Transverse colon (tissue), 4 donors: ENCODE results near the gene SREK1. TPM values are rescaled to one million over a fixed set of nuclear protein-coding genes. Genes with fewer than 3 reads are reported as not detected.

Experiments
- DNase-seq: peaks from one replicate; pipeline ENCODE4 v3.0.0-alpha.2; 2019
- H3K27ac ChIP-seq, 4 donors: fragments of 200-600 bp; sonication (generic); 2 replicates each; pipeline ENCODE4 v1.5.1; 2016 to 2018; ENCODE audit warnings: inconsistent platforms in 4 of 4
- H3K27me3 ChIP-seq: fragments of 200-600 bp; sonication (generic); 2 replicates; pipeline ENCODE4 v1.5.1; 2017; ENCODE audit warnings: inconsistent platforms
- H3K36me3 ChIP-seq, 4 donors: fragments of 200-600 bp; sonication (generic); 2 replicates each; pipeline ENCODE4 v1.5.1; 2017 to 2019; ENCODE audit warnings: inconsistent platforms in 4 of 4
- H3K4me1 ChIP-seq, 4 donors: fragments of 200-600 bp; sonication (generic); 2 replicates each; pipeline ENCODE4 v1.5.1; 2017 to 2020; ENCODE audit warnings: inconsistent platforms in 4 of 4
- H3K4me3 ChIP-seq, 4 donors: fragments of 200-600 bp; sonication (generic); 1 replicate in 1 of 4; 2 replicates in 3 of 4; pipeline versions ENCODE4 v1.5.1 to v1.6.1; 2017 to 2019; ENCODE audit warnings: inconsistent platforms in 4 of 4
- H3K9me3 ChIP-seq, 2 donors: fragments of 200-600 bp; sonication (generic); 2 replicates each; pipeline ENCODE4 v1.5.1; 2017 to 2019; ENCODE audit warnings: inconsistent platforms in 2 of 2
- EP300 ChIP-seq: sonication (generic); formaldehyde crosslinking; IDR thresholded peaks from one replicate; pipeline ENCODE4 v1.6.1; 2017; ENCODE audit warnings: antibody characterized with exemption, low read depth
- POLR2A ChIP-seq: fragments of 450-650 bp; IDR thresholded peaks from one replicate; pipeline ENCODE4 v1.6.1; 2016; ENCODE audit warnings: antibody characterized with exemption, mild to moderate bottlenecking, moderate library complexity
- POLR2AphosphoS5 ChIP-seq, 3 donors: sonication (generic); formaldehyde crosslinking; IDR thresholded peaks; one replicate each; pipeline ENCODE4 v1.6.1; 2016; ENCODE audit warnings: antibody characterized with exemption in 3 of 3
- WGBS, 2 donors: methylation state at CpG; one replicate each; pipeline ENCODE4 v1.1.5; 2018; ENCODE audit warnings: low coverage in 1 of 2; 5-methylcytosine and 5-hydroxymethylcytosine counted together
- in situ Hi-C, 4 donors: fragments of 200-750 bp; cut with MboI; loops; one replicate each; pipeline versions ENCODE4 v1.15.0 to v1.15.1; 2017; ENCODE audit warnings: low sequenced_read_pairs in 3 of 4, low pct_ligation_motif_present in 1 of 4, low pct_unique_long_range_greater_than_20kb in 1 of 4
- intact Hi-C: fragments of 100-400 bp; cut with DNase I; formaldehyde crosslinking; loops from one replicate; pipeline ENCODE4 v1.15.1; 2023; ENCODE audit warnings: low total_unique reads
- total RNA-seq, 4 donors: library from RNA; depleted of rRNA; stranded (reverse); fragments of >200 nt; gene quantifications; one replicate each; pipeline ENCODE4 v1.1.0, GENCODE V29; 2016
- TF ChIP-seq, protein P1 (sequence below), 5 experiments: fragments of 200-600 bp in 3 of 5; fragments of 450-650 bp in 2 of 5; sonication (generic) in 3 of 5; IDR thresholded peaks; 1 replicate in 2 of 5; 2 replicates in 3 of 5; pipeline ENCODE4 v1.5.1; 2016 to 2017; ENCODE audit warnings: antibody characterized with exemption in 5 of 5, inconsistent platforms in 3 of 5, mild to moderate bottlenecking in 2 of 5, moderate library complexity in 1 of 5

SREK1 gene, protein sequence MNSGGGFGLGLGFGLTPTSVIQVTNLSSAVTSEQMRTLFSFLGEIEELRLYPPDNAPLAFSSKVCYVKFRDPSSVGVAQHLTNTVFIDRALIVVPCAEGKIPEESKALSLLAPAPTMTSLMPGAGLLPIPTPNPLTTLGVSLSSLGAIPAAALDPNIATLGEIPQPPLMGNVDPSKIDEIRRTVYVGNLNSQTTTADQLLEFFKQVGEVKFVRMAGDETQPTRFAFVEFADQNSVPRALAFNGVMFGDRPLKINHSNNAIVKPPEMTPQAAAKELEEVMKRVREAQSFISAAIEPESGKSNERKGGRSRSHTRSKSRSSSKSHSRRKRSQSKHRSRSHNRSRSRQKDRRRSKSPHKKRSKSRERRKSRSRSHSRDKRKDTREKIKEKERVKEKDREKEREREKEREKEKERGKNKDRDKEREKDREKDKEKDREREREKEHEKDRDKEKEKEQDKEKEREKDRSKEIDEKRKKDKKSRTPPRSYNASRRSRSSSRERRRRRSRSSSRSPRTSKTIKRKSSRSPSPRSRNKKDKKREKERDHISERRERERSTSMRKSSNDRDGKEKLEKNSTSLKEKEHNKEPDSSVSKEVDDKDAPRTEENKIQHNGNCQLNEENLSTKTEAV
- 100 to 1,000 TPM in 3 of 4 donors, 10 to 100 TPM in 1; 81.6 to 152 (median 129) TPM for total RNA-seq

DNA sequence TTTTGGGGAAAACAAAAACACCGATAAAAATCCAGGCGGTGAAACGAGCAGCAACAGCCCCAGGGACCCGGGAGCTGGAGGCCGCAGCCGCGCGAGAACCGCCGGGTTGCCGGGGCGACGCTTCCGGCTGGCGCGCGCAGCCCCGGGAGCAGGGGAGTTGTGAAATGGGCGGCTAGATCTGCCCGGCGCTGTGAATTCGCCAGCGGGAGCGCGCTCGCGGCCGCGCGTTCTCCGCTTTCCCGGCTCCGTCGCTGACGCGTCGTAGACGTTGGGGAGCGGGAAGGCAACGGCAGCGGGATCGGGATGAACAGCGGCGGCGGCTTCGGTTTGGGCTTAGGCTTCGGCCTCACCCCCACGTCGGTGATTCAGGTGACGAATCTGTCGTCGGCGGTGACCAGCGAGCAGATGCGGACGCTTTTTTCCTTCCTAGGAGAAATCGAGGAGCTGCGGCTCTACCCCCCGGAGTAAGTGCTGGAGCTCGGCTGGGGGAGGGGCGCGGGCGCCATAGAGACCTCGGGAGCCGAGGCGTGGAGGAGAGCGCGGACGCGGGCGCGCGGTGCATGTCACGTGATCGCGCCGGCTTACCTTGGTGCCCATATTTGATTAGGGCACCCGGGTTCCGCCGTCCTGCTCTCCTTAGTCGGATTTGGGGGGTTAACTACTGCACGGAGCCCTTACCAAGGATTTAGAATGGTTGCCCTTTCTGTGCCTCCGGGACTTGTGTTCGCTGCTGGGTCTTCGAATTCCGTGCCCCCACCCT is at the start of gene SREK1:
TSS of gene SREK1 (plus strand) at position 227 of the 760 bp plus-strand sequence. CDS start at position 304, 77 bp downstream.
- no peaks in the 10 kb centered on the region for H3K9me3 ChIP-seq
- no peaks in the 10 kb centered on the region for H3K36me3 ChIP-seq
- peak; percentile 93 for DNase-seq
- 0% methylated on average over 40 of the region's 86 CpGs; no CpG with 5 or more reads in 1 of the 2 donors for WGBS, 2 donors
- peak within 1 kb of the TSS; percentile 63 to 84 (median 74) for H3K4me3 ChIP-seq
- in situ Hi-C loops = loop anchor here in 2 of 4 donors (10.0 to 25.0 kb wide), 2 partner anchors 219 to 407 kb away; partner anchors contain the start of gene ERBIN (in 2 of the 2)
- H3K27ac ChIP-seq = peak within 1 kb of the TSS; percentile 97 to 99 (median 99)
- TF ChIP-seq POLR2AphosphoS5 (IDR thresholded peaks at IDR 0.05) = peak; percentile 61 to 94 (median 93)
- TF ChIP-seq, protein P1, sequence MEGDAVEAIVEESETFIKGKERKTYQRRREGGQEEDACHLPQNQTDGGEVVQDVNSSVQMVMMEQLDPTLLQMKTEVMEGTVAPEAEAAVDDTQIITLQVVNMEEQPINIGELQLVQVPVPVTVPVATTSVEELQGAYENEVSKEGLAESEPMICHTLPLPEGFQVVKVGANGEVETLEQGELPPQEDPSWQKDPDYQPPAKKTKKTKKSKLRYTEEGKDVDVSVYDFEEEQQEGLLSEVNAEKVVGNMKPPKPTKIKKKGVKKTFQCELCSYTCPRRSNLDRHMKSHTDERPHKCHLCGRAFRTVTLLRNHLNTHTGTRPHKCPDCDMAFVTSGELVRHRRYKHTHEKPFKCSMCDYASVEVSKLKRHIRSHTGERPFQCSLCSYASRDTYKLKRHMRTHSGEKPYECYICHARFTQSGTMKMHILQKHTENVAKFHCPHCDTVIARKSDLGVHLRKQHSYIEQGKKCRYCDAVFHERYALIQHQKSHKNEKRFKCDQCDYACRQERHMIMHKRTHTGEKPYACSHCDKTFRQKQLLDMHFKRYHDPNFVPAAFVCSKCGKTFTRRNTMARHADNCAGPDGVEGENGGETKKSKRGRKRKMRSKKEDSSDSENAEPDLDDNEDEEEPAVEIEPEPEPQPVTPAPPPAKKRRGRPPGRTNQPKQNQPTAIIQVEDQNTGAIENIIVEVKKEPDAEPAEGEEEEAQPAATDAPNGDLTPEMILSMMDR (IDR thresholded peaks at IDR 0.05) = peak in 1 of 5 experiments; percentile 12
- TF ChIP-seq EP300 = no peak
- TF ChIP-seq POLR2A = peak; percentile 94
- H3K4me1 ChIP-seq = peaks cover 17 to 35% (median 28%) of the 10 kb centered on the region in 4 donors
- H3K27me3 ChIP-seq = no peaks in the 10 kb centered on the region
- intact Hi-C loops = loop anchor here (10.0 kb wide), 1 partner anchor 219 kb away; the partner anchor contains the start of gene ERBIN

DNA sequence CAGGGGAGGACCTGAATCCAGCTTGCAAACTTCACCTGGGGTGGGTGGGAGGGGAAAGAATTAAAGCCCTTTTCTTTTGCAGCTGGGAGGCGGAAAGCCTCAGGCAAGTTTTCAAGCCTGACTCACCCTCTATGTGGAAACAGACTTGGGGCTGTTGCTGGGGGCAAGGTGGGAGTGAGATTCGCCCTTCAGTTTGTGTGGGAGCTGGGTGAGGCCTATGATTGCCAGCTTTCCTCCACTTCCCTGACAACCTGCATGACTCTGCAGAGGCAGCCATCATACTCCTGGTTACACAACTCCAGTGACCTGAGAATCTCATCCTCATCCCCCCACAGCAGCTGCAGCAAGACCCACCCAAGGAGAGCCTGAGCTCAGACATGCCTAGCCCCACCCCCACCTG is 43.2 kb upstream of the SREK1 start:
- no peak for TF ChIP-seq EP300
- TF ChIP-seq POLR2AphosphoS5 (IDR thresholded peaks at IDR 0.05) = no peak
- no peak for TF ChIP-seq POLR2A
- TF ChIP-seq, protein P1 (IDR thresholded peaks at IDR 0.05) = no peak
- 100% methylated on average over 2 of the region's 2 CpGs; no CpG with 5 or more reads in 1 of the 2 donors for WGBS, 2 donors

DNA sequence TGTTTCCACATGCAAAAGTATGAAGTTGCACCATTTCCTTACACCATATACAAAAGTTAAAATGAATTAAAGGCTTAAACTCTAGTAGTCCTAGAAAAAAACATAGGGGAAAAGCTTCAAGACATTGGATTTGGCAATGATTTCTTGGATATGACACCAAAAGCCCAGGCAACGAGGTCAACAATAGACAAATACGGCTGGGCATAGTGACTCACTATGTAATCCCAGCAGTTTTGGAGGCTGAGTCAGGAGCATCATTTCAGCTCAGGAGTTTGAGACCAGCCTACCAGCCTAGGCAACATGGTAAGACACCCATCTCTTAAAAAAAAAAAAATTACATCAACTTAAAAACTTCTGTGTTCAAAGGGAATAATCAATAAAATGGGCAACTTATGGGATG is 30.9 kb upstream of the SREK1 start:
- H3K27ac ChIP-seq = no peak overlapping the region
- DNase-seq = no peak
- intact Hi-C loops = no loop called here
- peaks cover 26 to 32% of the 10 kb centered on the region in 2 donors for H3K9me3 ChIP-seq
- H3K4me1 ChIP-seq = no peaks in the 10 kb centered on the region
- WGBS, 2 donors = 81 to 87% methylated on average over 2 of the region's 2 CpGs
- TF ChIP-seq POLR2A (no peak), EP300 (no peak), POLR2AphosphoS5 (IDR thresholded peaks at IDR 0.05) (no peak)
- TF ChIP-seq, protein P1 (IDR thresholded peaks at IDR 0.05) = no peak
- no peaks in the 10 kb centered on the region for H3K36me3 ChIP-seq
- H3K4me3 ChIP-seq = no peak overlapping the region
- in situ Hi-C loops = no loop called here
- H3K27me3 ChIP-seq = no peaks in the 10 kb centered on the region

More for the DNA sequence above, 43.2 kb upstream of the SREK1 start:
- no peaks in the 10 kb centered on the region for H3K4me1 ChIP-seq
- peaks cover 43 to 49% of the 10 kb centered on the region in 2 donors for H3K9me3 ChIP-seq
- no peaks in the 10 kb centered on the region for H3K27me3 ChIP-seq
- no peak overlapping the region for H3K27ac ChIP-seq
- intact Hi-C loops (no loop called here), in situ Hi-C loops (no loop called here)
- no peak for DNase-seq
- no peaks in the 10 kb centered on the region for H3K36me3 ChIP-seq
- no peak overlapping the region for H3K4me3 ChIP-seq
